LNCAP (cell line): ENCODE measurements around the gene STK17B.

Experiments
- CTCF ChIP-seq: fragments of 450-650 bp; IDR thresholded peaks from 2 replicates; pipeline ENCODE4 v1.5.1; 2017; ENCODE audit warnings: mild to moderate bottlenecking

The STK17B gene

GRCh38 chr2:196213252-196213980, 42.0 kb upstream of the STK17B start:
- TF ChIP-seq CTCF = no peak

GRCh38 chr2:196208915-196209314, 37.5 kb upstream of the STK17B start:
- no peak for TF ChIP-seq CTCF

- TF ChIP-seq CTCF = no peak
Observed at GRCh38 chr2:196206804-196207203, 35.4 kb upstream of the STK17B start.

GRCh38 chr2:196205881-196206435, 34.6 kb upstream of the STK17B start:
- no peak for TF ChIP-seq CTCF

GRCh38 chr2:196205011-196205766, 33.8 kb upstream of the STK17B start:
- TF ChIP-seq CTCF = no peak

- TF ChIP-seq CTCF = no peak
Observed at GRCh38 chr2:196201229-196202009, 30.0 kb upstream of the STK17B start.

- no peak for TF ChIP-seq CTCF
Observed at GRCh38 chr2:196200557-196200956, 29.2 kb upstream of the STK17B start.
